ENCODE data around the gene NDOR1.

DNA sequence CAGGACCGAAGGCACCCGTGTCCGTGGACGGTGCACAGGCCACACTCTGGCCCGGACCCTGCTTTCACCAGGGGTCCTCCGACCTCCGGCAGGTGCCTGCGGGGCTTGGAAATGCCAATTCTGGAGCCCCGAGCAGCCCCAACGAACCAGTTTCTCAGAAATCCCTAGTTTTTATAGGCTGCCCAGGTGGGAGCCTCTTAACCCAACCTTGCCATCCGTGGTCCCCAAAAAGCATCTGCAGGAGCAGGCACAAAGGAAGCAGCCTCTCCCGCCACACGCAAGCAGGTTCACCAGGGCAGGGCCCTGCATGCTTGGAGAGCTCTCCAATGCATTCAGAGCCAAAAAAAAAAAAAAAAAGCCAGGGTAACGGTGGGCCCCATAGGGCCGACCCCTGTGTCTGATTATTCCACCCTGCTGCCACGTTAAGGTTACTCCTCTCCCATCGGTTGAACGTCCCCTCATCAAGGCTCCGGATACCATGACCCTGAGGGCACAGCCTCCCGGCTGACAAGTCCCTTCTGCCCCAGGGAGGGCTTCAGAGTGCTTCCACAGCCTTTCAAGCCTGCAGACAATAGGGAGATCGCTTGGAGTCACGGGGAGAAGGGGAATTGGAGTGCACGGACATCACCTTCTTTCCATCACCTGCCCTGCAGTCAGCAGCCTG, 4.2 kb upstream of the NDOR1 start:
- TF ChIP-seq, protein P1, sequence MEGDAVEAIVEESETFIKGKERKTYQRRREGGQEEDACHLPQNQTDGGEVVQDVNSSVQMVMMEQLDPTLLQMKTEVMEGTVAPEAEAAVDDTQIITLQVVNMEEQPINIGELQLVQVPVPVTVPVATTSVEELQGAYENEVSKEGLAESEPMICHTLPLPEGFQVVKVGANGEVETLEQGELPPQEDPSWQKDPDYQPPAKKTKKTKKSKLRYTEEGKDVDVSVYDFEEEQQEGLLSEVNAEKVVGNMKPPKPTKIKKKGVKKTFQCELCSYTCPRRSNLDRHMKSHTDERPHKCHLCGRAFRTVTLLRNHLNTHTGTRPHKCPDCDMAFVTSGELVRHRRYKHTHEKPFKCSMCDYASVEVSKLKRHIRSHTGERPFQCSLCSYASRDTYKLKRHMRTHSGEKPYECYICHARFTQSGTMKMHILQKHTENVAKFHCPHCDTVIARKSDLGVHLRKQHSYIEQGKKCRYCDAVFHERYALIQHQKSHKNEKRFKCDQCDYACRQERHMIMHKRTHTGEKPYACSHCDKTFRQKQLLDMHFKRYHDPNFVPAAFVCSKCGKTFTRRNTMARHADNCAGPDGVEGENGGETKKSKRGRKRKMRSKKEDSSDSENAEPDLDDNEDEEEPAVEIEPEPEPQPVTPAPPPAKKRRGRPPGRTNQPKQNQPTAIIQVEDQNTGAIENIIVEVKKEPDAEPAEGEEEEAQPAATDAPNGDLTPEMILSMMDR (conservative IDR thresholded peaks at IDR 0.05) = no peak
- TF ChIP-seq EZH2 (IDR thresholded peaks at IDR 0.05; ENCODE audit: low read depth) = no peak
